NCI-H82 treated with DMSO at 0.1 percent for 48 hours (cell line): ENCODE data around the gene ITGB4.

ENCODE experiments used
- DNase-seq: peaks from one replicate; lab custom pipeline; 2025; ENCODE audit not compliant: unreplicated experiment; lab: John Stamatoyannopoulos, UW

ITGB4 gene

GRCh38 chr17:75697651-75698291 lies 23.5 kb upstream of the ITGB4 start:
- DNase-seq = no peak

GRCh38 chr17:75698659-75699058 lies 22.6 kb upstream of the ITGB4 start:
- no peak for DNase-seq

- DNase-seq = no peak
These were observed 20.0 kb upstream of the ITGB4 start for GRCh38 chr17:75701288-75701687.

- no peak for DNase-seq
These were observed 18.1 kb upstream of the ITGB4 start for GRCh38 chr17:75703191-75703590.

- no peak for DNase-seq
These were observed 17.7 kb upstream of the ITGB4 start for GRCh38 chr17:75703591-75703990.

GRCh38 chr17:75704963-75705875 lies 16.0 kb upstream of the ITGB4 start:
- DNase-seq = no peak

GRCh38 chr17:75706042-75706728 lies 15.1 kb upstream of the ITGB4 start:
- DNase-seq = no peak

- no peak for DNase-seq
These were observed 14.1 kb upstream of the ITGB4 start for GRCh38 chr17:75707079-75707571.

- DNase-seq = no peak
These were observed 8.8 kb upstream of the ITGB4 start for GRCh38 chr17:75712446-75712845.

GRCh38 chr17:75719732-75720131 lies 1.5 kb upstream of the ITGB4 start:
- DNase-seq = no peak

GRCh38 chr17:75721463-75722011 lies 278 bp downstream of the ITGB4 start:
- DNase-seq = no peak

- DNase-seq = no peak
These were observed 817 bp downstream of the ITGB4 start for GRCh38 chr17:75722076-75722475.

- no peak for DNase-seq
These were observed 1.4 kb downstream of the ITGB4 start for GRCh38 chr17:75722542-75723095.

- no peak for DNase-seq
These were observed 2.1 kb downstream of the ITGB4 start for GRCh38 chr17:75723171-75723930.

- no peak for DNase-seq
These were observed 3.1 kb downstream of the ITGB4 start for GRCh38 chr17:75724016-75725003.

GRCh38 chr17:75725504-75725903 lies 4.2 kb downstream of the ITGB4 start:
- DNase-seq = no peak

GRCh38 chr17:75727391-75727790 lies 6.1 kb downstream of the ITGB4 start:
- no peak for DNase-seq

- DNase-seq = no peak
These were observed 8.1 kb downstream of the ITGB4 start for GRCh38 chr17:75729351-75729750.

GRCh38 chr17:75730065-75730464 lies 8.8 kb downstream of the ITGB4 start:
- no peak for DNase-seq
